Epithelial cell of esophagus (primary cell): ENCODE data around the gene RAF1.
A peak's percentile ranks its signal among the peaks of the same experiment; 100 is the strongest.

Experiments used
- DNase-seq: peaks from one replicate; pipeline ENCODE4 v3.0.0; 2010; ENCODE audit warnings: low read depth
- H3K4me3 ChIP-seq: 2 replicates; pipeline ENCODE4 v1.5.1; 2011; ENCODE audit warnings: mild to moderate bottlenecking, low read length, control low read depth
- TF ChIP-seq, protein P1 (sequence below): IDR thresholded peaks from 2 replicates; pipeline ENCODE4 v1.5.1; 2011; ENCODE audit warnings: low read depth, mild to moderate bottlenecking, low read length, control low read depth, inconsistent platforms; ENCODE audit not compliant: insufficient read depth; ENCODE audit errors: missing control alignments

The RAF1 gene

DNA sequence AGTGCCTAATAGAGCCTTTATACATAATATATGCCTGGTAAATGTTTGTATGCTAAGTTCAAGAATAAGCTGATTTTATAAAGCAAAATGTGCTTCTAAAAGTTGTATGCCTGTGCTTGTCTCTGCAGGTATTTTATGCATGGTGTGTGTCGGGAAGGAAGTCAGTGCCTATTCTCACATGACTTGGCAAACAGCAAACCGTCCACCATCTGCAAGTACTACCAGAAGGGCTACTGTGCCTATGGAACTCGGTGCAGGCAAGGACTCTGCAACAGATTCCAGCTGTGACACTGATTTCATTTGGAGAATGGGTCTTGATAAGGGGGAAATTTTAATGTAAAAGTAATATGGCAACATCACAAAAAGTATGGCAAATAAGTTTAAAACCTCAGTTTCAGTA is 95.2 kb downstream of the RAF1 start:
- no peak overlapping the region for H3K4me3 ChIP-seq
- TF ChIP-seq, protein P1, sequence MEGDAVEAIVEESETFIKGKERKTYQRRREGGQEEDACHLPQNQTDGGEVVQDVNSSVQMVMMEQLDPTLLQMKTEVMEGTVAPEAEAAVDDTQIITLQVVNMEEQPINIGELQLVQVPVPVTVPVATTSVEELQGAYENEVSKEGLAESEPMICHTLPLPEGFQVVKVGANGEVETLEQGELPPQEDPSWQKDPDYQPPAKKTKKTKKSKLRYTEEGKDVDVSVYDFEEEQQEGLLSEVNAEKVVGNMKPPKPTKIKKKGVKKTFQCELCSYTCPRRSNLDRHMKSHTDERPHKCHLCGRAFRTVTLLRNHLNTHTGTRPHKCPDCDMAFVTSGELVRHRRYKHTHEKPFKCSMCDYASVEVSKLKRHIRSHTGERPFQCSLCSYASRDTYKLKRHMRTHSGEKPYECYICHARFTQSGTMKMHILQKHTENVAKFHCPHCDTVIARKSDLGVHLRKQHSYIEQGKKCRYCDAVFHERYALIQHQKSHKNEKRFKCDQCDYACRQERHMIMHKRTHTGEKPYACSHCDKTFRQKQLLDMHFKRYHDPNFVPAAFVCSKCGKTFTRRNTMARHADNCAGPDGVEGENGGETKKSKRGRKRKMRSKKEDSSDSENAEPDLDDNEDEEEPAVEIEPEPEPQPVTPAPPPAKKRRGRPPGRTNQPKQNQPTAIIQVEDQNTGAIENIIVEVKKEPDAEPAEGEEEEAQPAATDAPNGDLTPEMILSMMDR: no peak
- DNase-seq: no peak

- TF ChIP-seq, protein P1: no peak
- DNase-seq: no peak
- no peak overlapping the region for H3K4me3 ChIP-seq
Measured at GRCh38 chr3:12566976-12567375, 96.9 kb downstream of the RAF1 start.

- DNase-seq: no peak
- TF ChIP-seq, protein P1: no peak
- no peak overlapping the region for H3K4me3 ChIP-seq
Measured at GRCh38 chr3:12562451-12562850, 101.5 kb downstream of the RAF1 start.

GRCh38 chr3:12561397-12561796 is 102.5 kb downstream of the RAF1 start:
- DNase-seq: no peak
- TF ChIP-seq, protein P1: no peak
- no peak overlapping the region for H3K4me3 ChIP-seq

DNA sequence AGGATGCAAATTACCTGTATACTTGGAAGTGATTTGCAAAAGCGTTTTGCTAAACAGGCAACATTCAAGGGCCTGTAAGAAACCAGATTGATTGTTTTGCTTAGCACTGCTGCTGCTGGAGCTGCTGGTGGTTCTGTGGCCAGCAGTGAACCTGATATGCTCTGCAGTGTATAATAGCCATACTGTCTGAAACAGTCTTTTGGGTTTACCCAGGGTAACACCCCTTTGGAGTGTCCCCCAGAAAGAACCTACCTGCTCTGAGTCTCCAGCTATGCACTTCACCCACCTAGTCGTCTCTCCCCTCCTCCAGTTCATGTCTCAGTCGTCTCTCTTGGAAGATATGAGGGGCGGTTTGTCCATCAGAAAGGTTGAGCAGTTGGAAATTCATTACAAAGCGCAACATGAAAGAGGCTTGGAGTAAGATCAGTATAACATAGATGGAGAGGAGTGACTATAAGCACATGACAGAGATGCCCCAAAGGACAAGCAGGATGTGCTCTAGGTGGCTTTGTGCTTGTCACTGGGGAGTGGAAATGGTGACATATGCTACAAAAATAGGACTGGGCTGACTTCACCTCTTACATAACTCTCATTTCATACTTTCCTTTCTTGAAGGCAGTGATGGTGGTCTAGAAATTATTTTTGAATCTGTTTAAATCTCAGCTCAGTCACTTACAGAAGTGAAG is 103.3 kb downstream of the RAF1 start:
- DNase-seq: no peak
- TF ChIP-seq, protein P1: no peak
- H3K4me3 ChIP-seq: no peak overlapping the region

DNA sequence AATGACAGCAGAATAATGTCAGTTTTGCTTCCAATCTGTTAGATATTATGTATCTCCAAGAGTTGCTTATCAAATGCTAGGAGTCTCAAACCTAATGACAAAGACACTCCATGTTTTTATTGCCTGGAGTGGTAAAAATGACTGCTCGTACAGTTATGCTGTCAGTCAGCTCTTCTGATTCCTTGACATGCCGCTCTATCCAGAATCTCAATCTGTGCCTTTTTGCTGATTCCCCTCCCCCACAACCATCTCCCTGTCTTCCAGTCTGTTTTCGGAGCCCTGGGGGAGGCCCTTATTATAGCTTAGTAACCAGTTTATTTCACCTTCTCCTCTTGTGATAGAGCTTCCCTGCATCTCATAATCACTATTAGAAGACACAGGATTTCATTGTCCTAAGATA is 104.4 kb downstream of the RAF1 start:
- TF ChIP-seq, protein P1: no peak
- H3K4me3 ChIP-seq: no peak overlapping the region
- no peak for DNase-seq

- TF ChIP-seq, protein P1: no peak
- DNase-seq: no peak
- H3K4me3 ChIP-seq: peak overlapping the region; percentile 89
Measured at GRCh38 chr3:12558706-12559105, 105.2 kb downstream of the RAF1 start.
